GM20431 (cell line): ENCODE measurements around the gene MAGI1.

Source experiments
- in situ Hi-C: fragments of 300-500 bp; cut with MseI, MboI; formaldehyde crosslinking; loops from one replicate; pipeline ENCODE4 v1.15.0; 2020; ENCODE audit warnings: low sequenced_read_pairs; ENCODE audit not compliant: unreplicated experiment

The MAGI1 gene

DNA sequence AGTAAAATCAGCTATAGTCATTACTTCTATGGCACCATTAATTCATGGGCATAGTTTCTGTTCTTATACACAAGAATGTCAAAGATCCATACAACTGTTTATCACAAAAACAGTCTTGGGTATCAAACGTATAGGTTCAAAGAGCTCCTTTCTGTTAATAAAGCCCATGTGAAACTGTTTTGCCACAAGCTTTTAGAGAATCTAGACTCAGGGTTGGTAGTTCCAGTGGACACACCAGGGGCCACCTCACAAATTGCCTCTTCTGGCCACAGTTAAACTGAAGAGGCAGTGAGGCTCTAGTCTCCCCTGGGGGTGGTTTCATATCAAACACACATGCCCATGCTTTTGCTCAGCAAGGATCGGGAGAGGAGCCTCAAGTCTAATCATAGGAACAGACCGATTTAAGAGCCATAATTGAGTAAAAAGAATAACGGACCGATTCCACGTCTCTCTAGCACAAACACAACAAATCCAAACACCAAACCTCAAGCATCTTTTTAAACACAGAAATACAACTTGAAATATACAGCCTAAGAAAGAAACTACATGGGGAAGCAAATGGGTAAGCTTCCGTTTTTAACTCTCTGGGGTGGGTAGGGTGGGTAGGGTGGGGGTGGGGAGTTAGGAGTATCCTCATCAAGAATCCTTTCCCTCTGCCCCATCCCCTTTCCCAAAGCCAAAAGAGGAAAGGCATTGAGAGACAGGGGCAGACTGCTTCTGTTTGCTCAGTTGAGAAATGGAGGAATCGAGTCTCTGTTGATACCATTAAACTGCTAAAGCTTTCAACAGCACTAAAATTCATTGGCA is 443.3 kb downstream of the MAGI1 start:
- in situ Hi-C loops = no loop called here

DNA sequence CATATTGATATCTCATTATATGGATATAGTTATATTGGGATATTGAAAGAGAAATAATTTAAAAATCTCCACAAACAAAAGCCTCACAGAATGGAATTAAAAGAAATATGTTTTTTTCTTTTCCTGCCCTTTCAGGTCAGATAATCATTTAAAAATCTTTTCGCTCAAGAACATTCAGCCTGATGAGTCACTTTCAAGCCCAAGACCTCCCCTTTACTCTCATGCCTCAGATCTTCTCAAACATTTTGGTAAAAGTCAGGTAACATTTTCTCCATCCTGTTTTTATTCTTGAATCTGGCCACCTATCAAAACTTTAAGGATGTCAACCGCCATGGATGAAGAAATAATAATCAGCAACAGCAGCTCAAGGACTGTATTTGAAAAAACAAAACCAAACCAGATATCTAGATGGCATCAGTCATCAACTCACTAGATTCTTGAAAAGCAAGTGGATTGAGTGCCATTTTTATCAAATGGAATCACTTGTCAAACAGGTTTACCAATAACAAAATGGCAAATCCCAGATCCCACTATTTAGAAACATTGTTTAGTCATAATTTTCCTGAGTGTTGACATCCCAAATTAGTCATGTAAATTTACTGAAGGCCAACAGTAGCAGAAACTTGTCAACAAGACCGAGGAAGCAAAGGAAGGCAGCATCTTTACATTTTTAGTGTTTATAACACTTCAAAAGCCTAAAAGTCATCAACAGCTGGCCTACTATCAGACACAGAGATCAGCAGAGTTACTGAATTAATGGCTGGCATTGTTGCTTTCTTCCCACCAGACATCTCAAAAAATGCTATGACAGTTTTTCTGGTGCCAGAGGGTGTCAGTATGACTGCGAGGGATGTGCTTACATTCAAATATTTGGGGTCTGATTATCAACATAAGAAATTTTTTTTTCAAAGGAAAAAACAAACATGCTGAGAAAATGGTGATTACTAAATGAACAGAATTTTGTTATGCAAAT is 444.7 kb downstream of the MAGI1 start:
- in situ Hi-C loops = no loop called here

DNA sequence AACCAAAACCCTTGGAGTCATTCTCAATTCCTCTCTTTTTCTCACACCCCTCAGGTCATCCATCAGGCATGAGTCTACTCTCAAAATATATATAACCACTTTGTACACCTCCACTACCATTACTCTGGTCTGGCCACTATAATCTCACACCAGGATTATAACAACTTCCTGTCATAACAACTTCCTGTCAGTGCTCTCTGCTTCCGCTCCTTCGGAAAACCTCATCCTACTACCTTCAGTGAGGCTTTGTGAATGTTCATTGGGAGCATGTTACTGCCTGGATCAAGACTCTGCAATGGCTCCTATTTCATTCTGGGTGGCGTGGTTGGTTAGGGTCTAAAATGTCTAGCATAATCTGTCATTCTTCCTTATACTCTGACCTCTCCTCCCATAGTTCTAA is 447.4 kb downstream of the MAGI1 start:
- in situ Hi-C loops = no loop called here

DNA sequence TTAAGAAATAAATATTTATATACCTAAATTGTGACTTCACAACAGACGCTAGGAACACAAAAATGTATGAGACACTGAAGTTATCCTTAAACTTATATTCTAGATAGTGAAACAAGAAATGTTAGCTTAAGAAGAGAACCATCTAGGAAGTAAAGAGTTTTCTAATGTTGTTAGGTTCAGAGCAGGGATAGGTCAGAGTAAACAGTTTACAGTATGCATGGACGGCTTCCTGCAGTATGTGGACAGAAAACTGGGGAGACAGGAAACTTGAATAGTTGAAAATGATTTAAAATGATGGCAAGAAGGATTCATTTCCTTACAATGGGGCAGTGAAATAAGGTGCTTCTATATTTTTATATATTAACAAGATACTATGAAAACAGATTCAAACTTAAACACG is 449.8 kb downstream of the MAGI1 start:
- in situ Hi-C loops = no loop called here

DNA sequence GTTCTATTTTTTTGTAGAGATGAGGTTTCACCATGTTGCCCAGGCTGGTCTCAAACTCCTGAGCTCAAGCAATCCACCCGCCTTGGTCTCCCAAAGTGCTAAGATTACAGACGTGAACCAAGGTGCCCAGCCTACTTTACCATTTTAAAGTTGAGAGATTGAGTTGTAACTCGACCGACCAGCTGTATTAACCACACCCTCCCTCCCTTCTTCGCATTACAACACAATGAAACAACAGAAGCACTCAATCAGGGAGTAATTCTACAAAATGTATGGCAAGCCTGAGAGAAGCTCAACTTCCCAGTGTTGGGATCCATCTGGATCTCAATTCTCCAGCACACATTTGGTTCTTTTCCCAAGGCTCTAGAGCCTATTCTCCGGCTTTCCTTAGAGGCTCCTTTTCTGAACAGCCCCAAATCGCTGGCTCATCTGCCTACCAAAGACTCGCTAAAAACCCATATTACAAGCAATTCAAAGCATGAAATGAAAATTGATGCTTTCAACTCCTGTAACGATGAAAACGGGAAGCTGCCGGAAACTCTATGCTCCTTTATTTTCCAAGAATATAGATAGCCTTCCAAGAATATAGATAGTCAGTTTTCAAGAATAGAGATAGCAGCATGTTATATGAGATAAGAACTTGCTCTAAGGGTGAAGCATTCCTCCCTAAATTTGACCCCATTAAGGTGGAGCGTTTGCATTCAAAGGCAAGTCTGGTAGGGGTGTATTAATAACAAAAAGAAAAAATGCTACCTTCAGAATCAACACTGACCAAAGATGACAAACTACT is 450.9 kb downstream of the MAGI1 start:
- in situ Hi-C loops = no loop called here

DNA sequence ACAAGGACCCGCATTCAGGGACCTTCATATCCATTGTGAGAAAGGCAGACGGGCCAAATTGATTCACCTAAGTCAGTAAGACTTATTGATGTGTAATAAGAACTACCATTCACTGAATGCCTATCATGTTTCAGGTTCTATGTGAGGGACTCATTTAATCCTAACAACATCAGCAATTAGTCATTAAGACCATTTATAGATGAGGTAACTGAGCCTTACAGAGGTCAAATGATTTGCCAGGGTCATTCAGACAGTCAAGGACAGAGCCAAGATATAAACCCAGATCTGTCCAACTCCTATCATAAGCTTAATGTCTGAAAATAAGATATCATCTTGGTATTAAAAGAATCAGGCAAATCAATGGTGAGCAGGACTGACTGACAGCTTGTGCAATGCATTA is 453.8 kb downstream of the MAGI1 start:
- in situ Hi-C loops = no loop called here

DNA sequence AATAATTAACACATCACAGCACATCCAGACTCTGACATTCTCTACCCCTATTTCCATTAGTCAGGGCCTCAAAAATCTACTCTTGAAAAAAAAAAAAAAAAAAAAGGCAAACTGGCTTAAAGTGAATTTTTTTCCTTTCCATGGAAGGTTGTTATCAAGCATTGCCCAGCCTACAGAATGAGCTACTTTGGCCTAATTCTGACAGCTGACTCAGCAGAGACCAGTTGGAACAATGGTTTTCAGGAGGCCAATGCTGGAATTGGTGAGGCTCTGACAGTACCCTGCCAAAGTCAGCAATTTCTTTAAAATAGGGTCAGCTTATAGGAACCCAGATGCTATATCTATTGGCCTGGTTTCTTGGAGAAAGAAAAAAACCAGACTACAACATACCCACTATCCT is 454.7 kb downstream of the MAGI1 start:
- in situ Hi-C loops = no loop called here

DNA sequence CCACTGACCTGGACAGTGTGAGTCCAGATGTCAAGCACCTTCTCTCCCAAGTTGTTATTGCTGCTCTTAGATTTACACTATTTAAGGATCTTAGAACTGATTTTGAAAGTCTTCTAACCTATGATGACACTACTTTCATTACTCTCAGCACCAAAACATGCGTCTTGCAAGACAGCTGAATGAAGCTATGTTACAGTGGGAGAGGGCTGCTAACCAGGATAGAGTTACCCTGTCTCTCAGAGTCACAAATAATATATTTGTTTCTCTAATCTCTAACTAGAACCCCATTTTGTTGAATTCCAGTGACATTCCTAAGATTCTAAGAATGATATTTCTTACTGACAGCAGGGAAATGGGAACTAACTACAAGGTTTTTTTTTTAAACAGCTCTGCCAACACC is 455.5 kb downstream of the MAGI1 start:
- in situ Hi-C loops = no loop called here

DNA sequence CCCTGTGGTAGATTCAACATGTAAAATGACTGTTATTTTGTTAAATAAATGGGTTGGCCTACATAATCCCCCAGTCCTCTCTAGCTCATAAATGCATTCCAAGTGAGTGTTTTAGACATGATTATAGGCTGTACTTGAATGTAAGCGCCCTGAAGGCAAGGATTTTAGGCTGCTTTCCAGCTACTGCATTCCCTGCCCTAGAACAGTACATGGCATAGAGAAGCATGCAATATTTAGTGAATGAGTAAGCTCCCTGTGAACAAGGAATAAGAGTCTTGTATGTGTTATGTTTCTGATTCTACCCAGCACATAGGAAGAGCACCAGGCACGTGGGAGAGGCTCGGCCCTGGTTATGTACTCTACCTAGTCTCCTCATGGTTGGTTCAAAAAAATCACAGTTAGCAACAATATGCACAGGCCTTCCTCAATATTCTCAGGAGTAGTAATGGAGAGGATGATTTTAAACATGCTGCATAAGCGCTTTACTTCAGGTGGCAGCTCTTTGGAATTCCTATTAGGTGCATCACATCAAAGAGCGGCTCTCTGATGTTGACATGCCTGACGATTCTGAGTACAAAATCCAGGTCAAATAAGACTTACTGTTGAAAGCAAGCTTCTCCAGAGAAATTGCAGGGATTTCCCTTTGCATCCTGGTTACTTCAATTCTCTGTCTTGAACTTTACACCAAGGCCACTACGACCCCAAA is 456.6 kb downstream of the MAGI1 start:
- in situ Hi-C loops = no loop called here

DNA sequence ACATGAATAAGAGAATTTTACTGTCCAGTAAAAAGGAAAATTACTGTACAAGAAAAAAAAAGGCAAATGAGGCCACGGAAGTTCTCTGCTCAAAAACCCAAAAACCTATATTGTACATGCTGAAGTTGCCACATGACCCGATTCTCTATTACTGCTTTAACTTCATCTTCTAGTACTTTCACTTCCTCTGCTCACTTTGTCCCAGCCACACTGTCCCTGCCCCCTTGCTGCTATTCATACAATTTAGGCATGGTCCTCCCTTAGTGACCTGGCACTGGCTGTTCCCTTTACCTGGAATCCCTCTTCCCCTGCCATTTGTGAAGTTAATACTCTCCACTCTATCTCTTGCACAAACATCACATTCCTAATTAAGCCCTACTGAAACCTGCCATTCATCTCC is 457.4 kb downstream of the MAGI1 start:
- in situ Hi-C loops = no loop called here

DNA sequence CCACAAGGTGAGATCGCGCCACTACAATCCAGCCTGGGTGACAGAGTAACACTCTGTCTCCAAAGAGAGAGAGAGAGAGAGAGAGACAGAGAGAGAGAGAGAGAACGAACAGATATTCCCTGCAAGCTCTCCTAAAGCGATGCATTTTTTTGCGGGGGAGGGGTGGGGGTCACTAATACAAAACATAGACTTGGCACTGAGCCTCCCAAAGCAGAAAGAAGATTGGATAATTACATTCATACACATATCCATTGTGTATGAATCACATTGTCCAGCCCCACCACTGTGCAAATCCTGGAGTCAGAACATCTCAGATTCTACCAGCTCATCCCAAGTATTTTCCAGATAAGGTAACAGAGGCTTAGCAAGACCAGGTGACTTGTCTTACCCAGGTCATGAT is 459.9 kb downstream of the MAGI1 start:
- in situ Hi-C loops = no loop called here

DNA sequence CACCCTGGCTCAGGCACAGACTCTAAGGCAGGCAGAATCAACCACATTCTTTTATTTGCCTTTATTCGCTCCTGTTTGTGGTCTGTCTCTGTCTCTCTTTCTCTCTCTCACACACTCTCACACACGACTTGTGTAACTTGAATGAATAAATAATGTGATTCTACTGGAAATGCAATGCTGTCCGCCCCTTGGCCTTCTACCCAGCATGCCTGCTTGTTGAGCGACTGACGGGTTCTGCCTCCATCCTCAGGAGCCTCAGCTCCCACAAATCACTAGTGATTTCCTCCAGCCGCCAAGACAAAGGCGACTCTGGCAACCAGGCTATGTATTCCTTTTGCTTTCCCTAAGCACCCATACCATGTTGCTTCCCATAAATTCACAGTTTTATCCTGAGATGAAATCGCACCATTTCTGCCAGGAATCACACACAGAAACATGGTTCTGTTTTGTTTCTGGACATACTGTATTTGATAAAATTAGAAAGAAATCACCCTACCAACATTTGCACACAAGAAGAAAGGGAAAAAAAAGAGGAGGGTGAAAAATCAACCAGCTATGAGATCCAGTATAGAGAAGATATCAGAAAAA is 460.8 kb downstream of the MAGI1 start:
- in situ Hi-C loops = no loop called here

DNA sequence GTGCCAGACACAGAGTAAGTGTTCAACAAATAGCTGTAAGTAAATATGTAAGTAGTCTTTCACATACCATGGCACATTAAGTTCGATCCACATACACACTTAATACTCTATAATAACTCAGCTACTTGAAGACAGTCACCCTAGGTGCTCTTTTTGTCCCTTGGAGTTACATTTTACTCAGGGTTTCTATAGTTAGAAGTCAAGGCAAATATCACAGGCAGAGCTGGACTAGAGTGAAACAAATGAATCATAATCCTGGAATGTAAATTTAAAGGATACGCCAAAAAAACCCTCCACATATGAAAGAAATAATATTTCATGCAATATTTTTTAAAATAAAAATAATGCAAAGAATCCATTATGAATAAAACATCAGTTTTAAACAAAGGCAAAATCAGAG is 461.8 kb downstream of the MAGI1 start:
- in situ Hi-C loops = no loop called here

DNA sequence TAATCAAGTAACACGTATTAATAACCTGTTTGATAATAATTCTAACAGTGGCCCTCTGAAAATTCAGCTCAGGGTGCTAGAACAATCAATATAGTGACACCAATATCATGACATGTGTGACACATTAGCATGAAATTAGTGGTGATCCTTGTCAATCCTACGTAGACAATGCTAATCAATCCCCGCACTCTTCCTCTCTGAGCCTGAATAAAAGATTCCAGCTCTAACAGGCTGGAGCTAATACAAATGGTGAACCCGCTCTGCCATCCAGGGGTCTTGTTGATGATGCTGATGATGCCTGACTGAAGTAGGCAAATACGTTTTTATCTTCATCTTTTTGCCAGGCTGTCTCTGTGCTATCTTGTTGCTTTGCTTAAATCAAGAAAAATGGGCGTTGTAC is 462.5 kb downstream of the MAGI1 start:
- in situ Hi-C loops = no loop called here

DNA sequence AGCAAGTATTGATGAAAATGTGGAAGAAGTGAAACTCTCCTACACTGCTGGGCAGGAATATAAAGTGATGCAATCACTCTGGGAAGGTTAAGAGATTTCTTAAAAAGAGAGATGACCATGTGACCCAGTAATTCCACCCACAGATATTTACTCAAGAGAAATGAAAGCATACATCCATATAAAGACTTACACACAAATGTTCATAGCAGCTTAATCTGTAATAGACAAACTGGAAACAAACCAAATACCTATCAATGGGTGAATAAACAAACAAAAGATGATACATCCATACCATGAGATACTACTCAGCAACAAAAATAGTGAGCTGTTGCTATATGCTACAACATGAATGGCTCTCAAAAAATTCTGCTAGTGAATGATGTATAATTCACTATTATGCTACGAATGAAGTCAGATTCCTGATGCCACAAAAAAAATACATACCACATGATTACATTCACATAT is 463.3 kb downstream of the MAGI1 start:
- in situ Hi-C loops = no loop called here

DNA sequence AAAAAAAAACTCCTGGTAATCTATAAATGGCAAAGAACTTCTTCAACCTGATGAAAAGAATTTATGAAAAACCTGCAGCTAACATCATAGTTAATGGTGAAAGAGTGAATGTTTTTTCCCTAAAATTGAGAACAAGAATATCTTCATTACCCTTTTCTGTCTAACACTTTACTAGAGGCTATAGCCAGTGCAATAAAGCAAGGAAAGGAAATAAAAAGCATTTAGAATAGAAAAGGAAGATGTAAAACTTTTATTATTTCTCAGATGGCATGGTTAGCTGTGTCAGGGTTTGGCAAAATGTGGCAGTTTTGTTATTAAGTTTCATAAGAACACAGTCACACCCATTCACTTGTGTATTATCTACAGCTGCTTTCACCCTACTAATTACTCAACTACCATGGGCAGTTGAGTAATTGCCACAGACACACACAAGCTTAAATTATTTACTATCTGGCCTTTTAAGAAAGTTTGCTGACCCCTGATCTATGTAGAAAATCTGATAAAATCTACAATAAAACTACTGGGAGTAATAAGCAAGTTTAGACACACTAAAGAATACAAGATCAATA is 465.1 kb downstream of the MAGI1 start:
- in situ Hi-C loops = no loop called here

DNA sequence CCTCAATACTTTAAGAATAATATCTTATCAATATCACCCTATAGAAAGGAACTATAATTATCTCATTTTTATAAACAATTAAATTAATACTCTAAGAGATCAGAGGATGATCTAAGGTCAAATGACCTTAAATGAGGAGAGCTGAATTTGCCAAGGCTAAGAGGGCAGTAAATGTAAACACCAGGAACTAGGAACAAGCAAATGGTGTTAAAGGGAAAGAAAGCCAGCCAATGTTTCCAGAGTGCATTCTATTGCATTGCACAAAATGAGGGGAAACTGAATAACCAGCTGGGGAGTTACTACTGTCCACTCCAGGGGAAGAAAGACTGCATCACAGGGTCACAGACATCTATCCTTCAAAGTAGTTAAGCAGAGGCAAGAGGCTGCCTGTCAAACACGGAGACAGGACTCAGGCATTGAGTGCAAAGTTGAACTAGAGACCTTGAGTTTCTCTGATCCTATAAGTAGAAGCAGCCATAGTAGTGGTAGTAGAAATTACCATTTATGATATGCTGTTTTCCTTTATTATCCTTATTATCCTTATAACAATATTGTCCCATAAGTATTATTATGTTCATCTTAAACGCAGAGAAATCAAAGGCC is 466.4 kb downstream of the MAGI1 start:
- in situ Hi-C loops = no loop called here

DNA sequence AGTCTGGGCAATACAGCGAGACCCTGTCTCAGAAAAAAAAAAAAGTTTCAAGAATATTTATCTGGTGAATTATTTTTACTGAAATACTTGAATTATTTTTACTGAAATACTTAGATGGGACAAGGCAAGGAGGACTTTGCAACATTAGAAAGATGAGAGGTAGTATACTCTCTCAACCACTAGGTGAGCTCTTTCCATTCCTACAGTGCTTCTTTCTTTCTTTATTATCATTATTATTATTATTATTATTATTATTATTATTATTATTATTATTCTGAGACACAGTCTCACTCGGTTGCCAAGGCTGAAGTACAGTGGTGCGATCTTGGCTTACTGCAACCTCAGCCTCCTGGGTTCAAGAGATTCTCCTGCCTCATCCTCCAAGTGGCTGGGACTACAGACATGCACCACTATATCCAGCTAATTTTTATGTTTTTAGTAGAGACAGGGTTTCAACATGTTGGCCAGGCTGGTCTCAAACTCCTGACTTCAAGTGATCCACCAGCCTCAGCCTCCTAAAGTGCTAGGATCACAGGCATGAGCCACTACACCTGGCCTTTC is 468.8 kb downstream of the MAGI1 start:
- in situ Hi-C loops = no loop called here
